Breast epithelium (tissue), 3 donors: ENCODE data around the gene STRBP.

Experiments
- CTCF ChIP-seq, 3 donors: fragments of 450-650 bp; IDR thresholded peaks; one replicate each; pipeline ENCODE4 v1.5.1; 2016 to 2017; ENCODE audit warnings: antibody characterized with exemption in 3 of 3, mild to moderate bottlenecking in 3 of 3, moderate library complexity in 3 of 3
- POLR2AphosphoS5 ChIP-seq, 3 donors: sonication (generic); formaldehyde crosslinking; IDR thresholded peaks; one replicate each; pipeline ENCODE4 v1.6.1; 2017; ENCODE audit warnings: antibody characterized with exemption in 3 of 3

- TF ChIP-seq CTCF (IDR thresholded peaks at IDR 0.05) (no peak), POLR2AphosphoS5 (IDR thresholded peaks at IDR 0.05) (no peak)
Measured at GRCh38 chr9:123220127-123220526, 48.3 kb downstream of the STRBP start.
